ENCODE measurements around the gene MAST4. TPM values are rescaled to one million over a fixed set of nuclear protein-coding genes. Genes with fewer than 3 reads are reported as not detected.
"Not testable (repeated sequence)": the region's sequence is repeated elsewhere in the genome, so short reads cannot be mapped to it uniquely, and the experiment has no call there.

MAST4 gene
- total RNA-seq, 1 donor from 2014 or later: 10.5 TPM

DNA sequence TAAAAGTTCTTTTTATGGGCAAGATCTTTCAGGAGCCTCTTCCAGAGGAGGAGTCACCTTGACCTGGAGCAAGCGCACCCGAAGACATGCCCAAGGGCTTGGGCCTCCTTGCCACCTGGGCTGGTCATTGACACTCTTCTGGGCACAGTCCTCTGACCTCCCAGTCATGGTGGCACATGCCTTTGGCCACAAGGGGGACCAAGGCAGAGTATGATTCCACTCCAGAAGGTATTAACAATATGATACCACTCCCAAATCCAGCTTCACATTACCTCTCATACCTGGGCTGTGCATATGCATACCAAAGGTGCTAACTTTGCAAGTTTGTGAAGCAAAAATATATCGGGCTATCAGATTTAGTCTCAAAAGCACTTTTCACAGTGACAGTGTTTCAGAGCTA, 84.6 kb downstream of the MAST4 start:
- Mint-ChIP-seq H3K4me3 (ENCODE audit: unreplicated experiment) (no peak overlapping the region), H3K36me3 (ENCODE audit: unreplicated experiment) (no peaks in the 10 kb centered on the region), H3K27me3 (ENCODE audit: unreplicated experiment) (peaks cover 14% of the 10 kb centered on the region), H3K27ac (ENCODE audit: unreplicated experiment) (no peak overlapping the region), H3K9me3 (ENCODE audit: unreplicated experiment) (no peaks in the 10 kb centered on the region), H3K4me1 (ENCODE audit: unreplicated experiment) (peaks cover 2% of the 10 kb centered on the region)
- no peak for DNase-seq (ENCODE audit: extremely low spot score, unreplicated experiment)
- TF ChIP-seq, protein P1, sequence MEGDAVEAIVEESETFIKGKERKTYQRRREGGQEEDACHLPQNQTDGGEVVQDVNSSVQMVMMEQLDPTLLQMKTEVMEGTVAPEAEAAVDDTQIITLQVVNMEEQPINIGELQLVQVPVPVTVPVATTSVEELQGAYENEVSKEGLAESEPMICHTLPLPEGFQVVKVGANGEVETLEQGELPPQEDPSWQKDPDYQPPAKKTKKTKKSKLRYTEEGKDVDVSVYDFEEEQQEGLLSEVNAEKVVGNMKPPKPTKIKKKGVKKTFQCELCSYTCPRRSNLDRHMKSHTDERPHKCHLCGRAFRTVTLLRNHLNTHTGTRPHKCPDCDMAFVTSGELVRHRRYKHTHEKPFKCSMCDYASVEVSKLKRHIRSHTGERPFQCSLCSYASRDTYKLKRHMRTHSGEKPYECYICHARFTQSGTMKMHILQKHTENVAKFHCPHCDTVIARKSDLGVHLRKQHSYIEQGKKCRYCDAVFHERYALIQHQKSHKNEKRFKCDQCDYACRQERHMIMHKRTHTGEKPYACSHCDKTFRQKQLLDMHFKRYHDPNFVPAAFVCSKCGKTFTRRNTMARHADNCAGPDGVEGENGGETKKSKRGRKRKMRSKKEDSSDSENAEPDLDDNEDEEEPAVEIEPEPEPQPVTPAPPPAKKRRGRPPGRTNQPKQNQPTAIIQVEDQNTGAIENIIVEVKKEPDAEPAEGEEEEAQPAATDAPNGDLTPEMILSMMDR (IDR thresholded peaks at IDR 0.05): no peak

DNA sequence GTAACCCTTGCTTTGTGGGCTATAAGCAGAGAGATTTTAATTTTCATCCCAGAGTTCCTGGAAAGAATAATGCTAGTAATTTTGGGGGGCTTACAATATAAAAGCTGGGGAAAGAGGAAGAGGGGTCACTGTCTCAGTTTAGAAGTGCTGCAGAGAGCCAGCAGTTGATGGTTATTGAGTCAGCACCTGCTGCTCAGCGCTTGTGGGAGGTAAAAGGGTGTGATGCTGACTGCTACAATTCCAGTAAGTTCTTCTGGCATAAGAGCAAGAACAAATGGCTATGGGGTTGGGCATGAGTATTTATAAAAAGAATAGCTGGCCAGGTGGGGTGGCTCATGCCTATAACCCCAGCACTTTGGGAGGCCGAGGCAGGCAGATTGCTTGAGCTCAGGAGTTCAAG, 88.5 kb downstream of the MAST4 start:
- Mint-ChIP-seq H3K9me3 (ENCODE audit: unreplicated experiment) (no peaks in the 10 kb centered on the region), H3K4me3 (ENCODE audit: unreplicated experiment) (no peak overlapping the region), H3K4me1 (ENCODE audit: unreplicated experiment) (peaks cover 2% of the 10 kb centered on the region), H3K27ac (ENCODE audit: unreplicated experiment) (no peak overlapping the region), H3K36me3 (ENCODE audit: unreplicated experiment) (no peaks in the 10 kb centered on the region), H3K27me3 (ENCODE audit: unreplicated experiment) (peaks cover 5% of the 10 kb centered on the region)
- TF ChIP-seq, protein P1 (IDR thresholded peaks at IDR 0.05): no peak
- DNase-seq (ENCODE audit: extremely low spot score, unreplicated experiment): no peak

DNA sequence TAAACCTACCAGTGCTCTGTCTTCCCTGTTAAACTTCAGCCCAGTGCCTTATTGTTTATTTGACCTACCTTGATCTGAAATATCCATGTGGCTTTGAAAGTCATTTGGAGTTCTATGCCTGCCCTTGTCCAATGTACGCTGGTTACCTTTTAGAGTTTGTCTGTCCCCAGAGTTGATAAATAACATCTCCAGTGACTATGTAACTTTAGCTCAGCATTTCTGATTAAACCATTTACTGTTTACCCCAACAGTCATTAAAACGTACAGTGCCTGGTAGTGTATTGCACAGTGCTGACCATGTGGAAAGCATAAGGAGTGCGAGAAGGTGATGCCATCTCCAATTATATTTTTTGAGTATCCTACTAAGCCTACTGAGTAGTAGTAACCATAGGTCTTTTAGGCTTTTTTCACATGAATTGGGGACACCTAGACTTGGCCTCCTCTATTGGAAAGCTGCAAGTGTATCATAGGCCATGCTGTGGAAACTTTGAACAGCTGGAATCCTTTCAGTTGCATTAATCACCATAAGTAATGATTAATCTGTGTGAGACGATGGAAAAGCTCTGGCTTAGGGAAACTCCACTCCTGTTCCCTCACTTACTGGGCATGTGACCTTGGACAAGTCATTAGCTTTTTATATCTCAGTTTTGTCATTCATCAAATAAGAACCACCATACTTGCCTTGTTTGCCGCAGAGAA, 93.5 kb downstream of the MAST4 start:
- peaks cover 2% of the 10 kb centered on the region for H3K4me1 Mint-ChIP-seq (ENCODE audit: unreplicated experiment)
- TF ChIP-seq, protein P1 (IDR thresholded peaks at IDR 0.05): no peak
- H3K4me3 Mint-ChIP-seq (ENCODE audit: unreplicated experiment): no peak overlapping the region
- no peaks in the 10 kb centered on the region for H3K9me3 Mint-ChIP-seq (ENCODE audit: unreplicated experiment)
- no peak overlapping the region for H3K27ac Mint-ChIP-seq (ENCODE audit: unreplicated experiment)
- peaks cover 9% of the 10 kb centered on the region for H3K27me3 Mint-ChIP-seq (ENCODE audit: unreplicated experiment)
- DNase-seq (ENCODE audit: extremely low spot score, unreplicated experiment): no peak
- no peaks in the 10 kb centered on the region for H3K36me3 Mint-ChIP-seq (ENCODE audit: unreplicated experiment)

DNA sequence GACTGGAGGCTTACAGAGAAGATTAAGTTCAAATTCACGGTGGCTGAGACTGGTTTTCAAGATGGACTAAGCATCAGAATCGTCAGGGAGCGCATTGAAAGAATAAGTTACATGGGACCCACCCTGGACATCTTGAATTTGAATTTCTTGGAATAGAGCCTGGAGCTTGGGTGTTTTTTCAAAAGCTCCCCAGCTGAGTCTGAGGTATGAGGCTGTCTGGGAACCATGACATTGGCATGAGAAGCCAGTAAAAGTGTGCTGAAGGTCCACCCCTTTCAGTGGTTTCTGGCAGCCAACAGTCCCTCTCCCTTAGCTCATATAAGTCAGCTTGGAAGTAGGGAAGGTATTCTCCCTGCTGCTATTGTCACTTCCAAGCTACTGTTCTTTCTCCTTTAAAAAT, 97.8 kb downstream of the MAST4 start:
- DNase-seq (ENCODE audit: extremely low spot score, unreplicated experiment): no peak
- no peak overlapping the region for H3K4me3 Mint-ChIP-seq (ENCODE audit: unreplicated experiment)
- H3K9me3 Mint-ChIP-seq (ENCODE audit: unreplicated experiment): no peaks in the 10 kb centered on the region
- H3K36me3 Mint-ChIP-seq (ENCODE audit: unreplicated experiment): no peaks in the 10 kb centered on the region
- no peak overlapping the region for H3K27ac Mint-ChIP-seq (ENCODE audit: unreplicated experiment)
- TF ChIP-seq, protein P1 (IDR thresholded peaks at IDR 0.05): no peak
- peaks cover 9% of the 10 kb centered on the region for H3K27me3 Mint-ChIP-seq (ENCODE audit: unreplicated experiment)
- H3K4me1 Mint-ChIP-seq (ENCODE audit: unreplicated experiment): peaks cover 2% of the 10 kb centered on the region

DNA sequence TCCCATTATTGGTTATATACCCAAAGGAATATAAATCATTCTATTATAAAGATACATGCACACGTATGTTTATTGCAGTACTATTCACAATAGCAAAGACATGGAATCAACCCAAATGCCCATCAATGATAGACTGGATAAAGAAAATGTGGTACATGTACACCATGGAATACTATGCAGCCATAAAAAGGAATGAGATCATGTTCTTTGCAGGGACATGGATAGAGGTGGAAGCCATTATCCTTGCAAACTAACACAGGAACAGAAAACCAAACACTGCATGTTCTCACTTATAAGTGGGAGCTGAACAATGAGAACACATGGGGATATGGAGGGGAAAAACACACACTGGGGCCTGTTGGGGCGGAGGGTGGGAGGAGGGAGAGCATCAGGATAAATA, 99.6 kb downstream of the MAST4 start:
- H3K36me3 Mint-ChIP-seq (ENCODE audit: unreplicated experiment); H3K27ac Mint-ChIP-seq (ENCODE audit: unreplicated experiment); H3K4me3 Mint-ChIP-seq (ENCODE audit: unreplicated experiment); H3K9me3 Mint-ChIP-seq (ENCODE audit: unreplicated experiment); DNase-seq (ENCODE audit: extremely low spot score, unreplicated experiment); H3K4me1 Mint-ChIP-seq (ENCODE audit: unreplicated experiment); H3K27me3 Mint-ChIP-seq (ENCODE audit: unreplicated experiment): not testable (repeated sequence)

Measured in osteocyte (in vitro differentiated cells).